ENCODE data around the gene ODF2L.

The ODF2L gene

DNA sequence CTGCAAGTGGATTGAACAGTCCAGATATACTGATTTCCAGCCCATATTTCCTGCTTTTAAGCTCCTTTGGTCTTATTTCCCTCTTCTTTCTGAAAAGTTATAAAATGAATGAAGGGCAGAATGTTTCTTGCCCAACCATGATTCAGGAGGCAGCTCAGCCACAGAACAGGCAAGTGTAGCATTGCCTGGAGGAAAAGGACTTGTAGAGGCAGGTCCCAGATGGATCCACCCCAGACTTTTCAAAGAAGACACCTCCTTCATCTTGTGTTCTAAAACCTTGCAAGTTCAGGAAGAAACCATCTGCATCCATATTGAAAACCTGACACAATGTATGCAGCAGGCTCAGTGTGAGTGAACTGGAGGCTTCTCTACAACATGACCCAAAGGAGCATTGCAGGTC lies 27.8 kb upstream of the ODF2L start, which contains the start of gene CLCA2:
CLCA2 (plus strand) TSS at position 299 of the 400 bp plus-strand sequence; CDS start at position 376, 77 bp downstream.
- H4K20me1 ChIP-seq: no peaks in the 10 kb centered on the region

DNA sequence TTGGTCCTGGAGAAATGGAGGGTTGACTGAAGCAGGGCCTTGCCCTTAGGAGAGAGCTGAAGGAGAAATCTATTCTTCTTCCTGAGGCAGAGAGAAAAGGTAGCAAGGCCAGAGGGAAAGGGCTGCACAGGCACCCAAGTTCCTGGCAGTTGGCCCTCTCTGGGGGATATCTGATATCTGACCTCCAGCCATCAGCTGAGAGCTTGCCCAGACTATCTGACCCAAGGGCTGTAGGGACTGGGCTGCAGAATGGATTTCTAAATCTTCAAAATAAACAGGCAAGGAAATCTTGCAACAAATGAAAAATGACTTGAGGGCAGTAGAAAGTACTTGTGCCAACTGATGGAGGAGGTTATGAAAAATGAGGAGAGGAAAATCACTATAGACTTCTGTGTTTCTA lies 27.4 kb upstream of the ODF2L start:
- Histone ChIP-seq H3K4me2 (no peak overlapping the region), H3K9ac (no peak overlapping the region), H3K4me1 (no peaks in the 10 kb centered on the region), H3K27me3 (no peaks in the 10 kb centered on the region), H4K20me1 (no peaks in the 10 kb centered on the region), H3K27ac (no peak overlapping the region), H3K9me3 (no peaks in the 10 kb centered on the region), H3K4me3 (no peak overlapping the region), H3K36me3 (no peaks in the 10 kb centered on the region)
- TF ChIP-seq Cebpa-rat (IDR thresholded peaks at IDR 0.05): no peak

More for the DNA sequence above, 27.8 kb upstream of the ODF2L start, which contains the start of gene CLCA2:
- H3K36me3 ChIP-seq: no peaks in the 10 kb centered on the region
- no peak within 1 kb of the TSS for H3K4me3 ChIP-seq
- H3K4me1 ChIP-seq: peaks cover 2% of the 10 kb centered on the region
- H3K9me3 ChIP-seq: no peaks in the 10 kb centered on the region
- no peak within 1 kb of the TSS for H3K9ac ChIP-seq
- TF ChIP-seq Cebpa-rat (IDR thresholded peaks at IDR 0.05): no peak
- no peak within 1 kb of the TSS for H3K27ac ChIP-seq
- no peak within 1 kb of the TSS for H3K4me2 ChIP-seq
- H3K27me3 ChIP-seq: no peaks in the 10 kb centered on the region

DNA sequence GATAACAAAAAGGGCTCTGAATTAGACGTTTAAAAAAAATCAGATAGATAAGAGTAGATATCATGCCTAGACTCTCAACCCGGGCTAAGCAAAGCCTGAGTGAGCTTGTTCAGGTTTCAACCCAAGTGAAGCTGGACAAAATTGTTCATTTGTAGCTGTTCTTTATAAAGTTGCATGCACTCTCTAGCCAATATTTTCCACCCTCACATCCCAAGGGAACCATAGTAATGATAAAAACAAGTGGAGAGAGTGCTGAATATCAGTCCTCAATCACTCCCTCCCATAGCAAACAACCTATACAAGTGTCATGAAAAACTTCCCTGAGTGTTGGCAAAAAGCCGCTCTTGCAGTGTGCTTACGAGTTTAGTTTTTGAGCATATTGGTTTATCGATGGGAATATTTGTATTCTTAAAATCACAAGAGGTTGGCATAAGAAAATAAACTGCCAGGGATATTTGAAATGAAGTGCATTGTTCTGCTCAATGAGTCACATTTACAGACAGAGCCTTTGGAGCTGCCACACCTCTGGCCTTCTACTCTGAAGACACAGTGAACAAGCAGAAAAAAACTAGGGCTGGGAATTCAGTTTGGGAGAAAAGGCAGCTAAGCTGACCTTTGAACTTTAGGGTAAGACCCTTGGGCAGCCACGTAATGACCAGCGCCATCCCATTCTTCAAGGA lies 25.6 kb upstream of the ODF2L start:
- Histone ChIP-seq H3K27ac (no peak overlapping the region), H3K36me3 (no peaks in the 10 kb centered on the region), H3K9ac (no peak overlapping the region), H3K9me3 (no peaks in the 10 kb centered on the region), H3K4me2 (no peak overlapping the region), H3K4me1 (no peaks in the 10 kb centered on the region), H4K20me1 (no peaks in the 10 kb centered on the region), H3K27me3 (no peaks in the 10 kb centered on the region), H3K4me3 (no peak overlapping the region)
- TF ChIP-seq Cebpa-rat (IDR thresholded peaks at IDR 0.05): no peak

DNA sequence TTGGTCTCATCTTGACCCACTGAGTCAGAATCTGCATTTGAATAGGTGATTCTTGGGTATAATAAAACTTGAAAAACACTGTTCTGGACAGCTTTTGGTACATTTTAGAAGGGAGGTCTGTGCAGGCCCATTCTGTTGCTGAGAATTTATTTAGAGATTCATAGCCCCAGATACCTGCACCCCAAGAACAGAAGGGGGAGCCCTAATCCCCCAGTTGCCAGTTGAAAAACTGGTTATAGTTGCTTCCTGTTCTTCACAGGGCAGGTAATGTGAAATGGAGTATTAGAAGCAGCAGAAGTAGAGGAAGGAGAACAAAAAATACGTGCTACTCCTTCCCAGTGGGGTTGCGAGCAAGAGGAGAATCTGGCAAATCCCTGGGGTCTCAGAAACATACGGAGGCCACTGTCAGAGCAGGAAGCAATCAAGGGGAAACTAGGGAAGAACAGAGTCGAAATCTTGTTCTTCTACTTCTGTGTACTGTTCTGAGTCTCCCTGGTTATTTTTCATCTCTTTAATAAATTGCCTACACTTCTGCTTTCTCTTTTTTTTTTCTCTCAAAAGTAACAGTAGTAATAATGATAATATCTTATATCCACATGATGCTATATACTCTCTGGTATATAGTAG lies 23.3 kb upstream of the ODF2L start:
- TF ChIP-seq Cebpa-rat (IDR thresholded peaks at IDR 0.05): no peak
- H4K20me1 ChIP-seq: no peaks in the 10 kb centered on the region
- no peak overlapping the region for H3K9ac ChIP-seq
- no peaks in the 10 kb centered on the region for H3K27me3 ChIP-seq
- H3K4me2 ChIP-seq: no peak overlapping the region
- no peaks in the 10 kb centered on the region for H3K4me1 ChIP-seq
- no peak overlapping the region for H3K27ac ChIP-seq
- H3K36me3 ChIP-seq: no peaks in the 10 kb centered on the region
- no peaks in the 10 kb centered on the region for H3K9me3 ChIP-seq
- no peak overlapping the region for H3K4me3 ChIP-seq

DNA sequence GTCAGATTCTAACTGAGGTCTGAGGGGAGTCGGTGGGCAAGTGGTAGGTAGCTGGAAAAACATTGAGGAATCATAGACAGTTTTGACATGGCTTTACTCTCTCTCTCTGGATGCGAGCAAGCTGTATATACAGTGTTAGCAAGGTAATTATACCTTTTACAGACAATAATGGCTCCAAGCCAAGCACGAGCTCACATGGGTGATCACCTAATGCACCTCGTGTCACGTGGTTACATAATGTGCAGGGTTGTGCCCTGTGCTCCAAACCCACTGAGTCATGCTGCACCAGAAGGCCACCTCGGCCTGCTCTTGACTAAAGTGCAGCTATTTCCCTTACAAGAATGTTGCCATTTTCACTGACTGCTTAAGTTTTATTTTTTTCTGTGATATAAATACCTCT lies 20.2 kb upstream of the ODF2L start:
- no peak for TF ChIP-seq Cebpa-rat (IDR thresholded peaks at IDR 0.05)
- Histone ChIP-seq H3K4me1 (no peaks in the 10 kb centered on the region), H3K9ac (no peak overlapping the region), H3K27ac (no peak overlapping the region), H3K4me2 (no peak overlapping the region), H4K20me1 (no peaks in the 10 kb centered on the region), H3K9me3 (no peaks in the 10 kb centered on the region), H3K4me3 (no peak overlapping the region), H3K27me3 (no peaks in the 10 kb centered on the region), H3K36me3 (no peaks in the 10 kb centered on the region)

DNA sequence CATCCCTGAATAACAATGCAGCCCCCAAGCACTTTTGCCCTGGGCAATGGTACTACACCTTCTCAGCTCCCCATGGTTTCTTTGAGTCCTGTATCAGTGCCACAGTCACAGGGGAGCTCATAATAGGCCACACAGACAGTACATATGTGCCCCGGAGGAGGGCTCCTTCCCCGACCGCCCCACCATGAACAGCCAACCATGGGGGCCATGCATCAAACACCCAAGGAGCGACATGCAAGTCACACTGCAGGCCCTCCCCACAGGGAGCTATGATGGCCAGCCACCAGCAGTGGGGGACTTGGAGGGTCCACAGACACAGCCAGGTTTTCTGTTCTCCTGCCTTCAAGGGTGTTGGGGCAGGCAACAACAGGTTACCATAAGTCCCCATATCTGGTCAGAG lies 14.8 kb upstream of the ODF2L start:
- H3K9ac ChIP-seq: no peak overlapping the region
- H3K36me3 ChIP-seq: no peaks in the 10 kb centered on the region
- no peaks in the 10 kb centered on the region for H3K27me3 ChIP-seq
- no peak for TF ChIP-seq Cebpa-rat (IDR thresholded peaks at IDR 0.05)
- H3K4me1 ChIP-seq: no peaks in the 10 kb centered on the region
- no peak overlapping the region for H3K27ac ChIP-seq
- no peak overlapping the region for H3K4me3 ChIP-seq
- H3K4me2 ChIP-seq: no peak overlapping the region
- no peaks in the 10 kb centered on the region for H3K9me3 ChIP-seq
- H4K20me1 ChIP-seq: no peaks in the 10 kb centered on the region

DNA sequence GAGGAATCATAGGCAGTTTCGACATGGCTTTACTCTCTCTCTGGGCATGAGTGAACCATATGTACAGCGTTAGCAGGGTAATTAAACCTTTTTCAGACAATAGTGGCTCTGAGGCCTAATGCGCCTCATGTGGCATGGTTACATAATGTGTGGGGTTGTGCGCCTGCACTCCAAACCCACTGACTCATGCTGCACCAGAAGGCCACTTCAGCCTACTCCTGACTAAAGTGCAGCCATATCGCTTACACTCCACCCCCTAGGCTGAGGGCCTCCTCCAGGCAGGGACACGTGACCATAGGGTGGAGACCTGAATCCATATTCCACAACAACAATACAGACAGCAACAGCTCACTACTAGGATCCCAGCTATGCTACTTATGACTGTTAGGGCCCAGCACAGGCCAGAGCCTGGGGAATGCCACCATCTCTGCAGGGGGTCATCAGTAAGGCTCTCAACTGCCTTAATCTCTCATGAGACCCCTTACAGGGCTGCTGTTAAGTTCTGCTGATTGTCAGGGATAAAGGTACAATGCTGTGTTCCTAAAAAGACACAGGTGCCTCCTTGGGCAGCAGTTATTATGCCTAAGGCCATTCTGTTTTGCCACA lies 13.4 kb upstream of the ODF2L start:
- H3K4me3 ChIP-seq: no peak overlapping the region
- H4K20me1 ChIP-seq: no peaks in the 10 kb centered on the region
- H3K4me2 ChIP-seq: no peak overlapping the region
- no peaks in the 10 kb centered on the region for H3K36me3 ChIP-seq
- H3K27ac ChIP-seq: no peak overlapping the region
- H3K9me3 ChIP-seq: no peaks in the 10 kb centered on the region
- H3K9ac ChIP-seq: no peak overlapping the region
- no peaks in the 10 kb centered on the region for H3K4me1 ChIP-seq
- H3K27me3 ChIP-seq: no peaks in the 10 kb centered on the region
- TF ChIP-seq Cebpa-rat (IDR thresholded peaks at IDR 0.05): no peak

DNA sequence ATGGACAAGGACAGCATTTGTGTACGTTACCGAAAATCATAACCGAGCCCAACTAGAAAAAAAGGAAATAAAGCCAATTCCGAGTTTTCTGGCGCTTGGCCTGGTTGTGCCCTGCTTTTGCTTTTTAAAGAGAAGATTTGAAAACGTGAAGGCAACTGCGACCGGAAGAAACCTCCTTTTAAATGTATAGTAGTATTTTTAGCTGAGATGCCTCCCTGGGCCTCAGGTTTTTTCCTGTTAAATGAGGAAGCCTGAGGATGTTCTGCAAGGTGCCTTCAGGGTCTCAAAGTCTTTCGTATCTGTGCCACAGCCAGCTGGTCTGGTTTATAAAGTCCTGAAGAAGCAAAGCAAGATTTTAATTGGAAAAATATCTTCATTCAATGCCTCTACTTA lies 371 bp upstream of the ODF2L start:
- Histone ChIP-seq H3K9ac (peak overlapping the region; percentile 74), H3K27ac (0 out of 2 replicates have a peak overlapping the region, but pooled peaks have one; percentile 64), H3K9me3 (no peaks in the 10 kb centered on the region), H3K36me3 (no peaks in the 10 kb centered on the region), H3K4me2 (peak overlapping the region; percentile 77), H3K27me3 (no peaks in the 10 kb centered on the region), H3K4me1 (peaks cover 16% of the 10 kb centered on the region), H4K20me1 (no peaks in the 10 kb centered on the region), H3K4me3 (peak overlapping the region; percentile 90)
- TF ChIP-seq Cebpa-rat (IDR thresholded peaks at IDR 0.05): no peak

DNA sequence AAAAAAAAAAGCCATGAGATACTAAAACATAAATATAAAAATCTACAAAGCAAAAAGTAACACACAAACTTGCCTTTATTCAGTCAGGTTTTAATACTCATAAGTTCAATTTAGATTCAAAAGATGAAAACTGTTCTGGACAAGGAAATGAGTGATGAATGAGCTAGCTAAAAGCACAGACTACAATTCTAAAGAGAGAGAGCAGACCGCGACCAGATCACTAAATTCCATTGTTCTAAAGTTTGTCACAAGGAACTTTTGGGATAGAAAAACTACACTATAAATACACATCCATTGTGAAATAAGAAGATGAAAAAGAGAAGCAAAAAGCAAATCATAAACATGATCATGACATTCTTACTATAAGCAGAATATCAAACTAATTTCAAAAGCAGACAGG lies 1.7 kb downstream of the ODF2L start:
- H4K20me1 ChIP-seq: no peaks in the 10 kb centered on the region
- H3K4me2 ChIP-seq: no peak overlapping the region
- no peak overlapping the region for H3K9ac ChIP-seq
- H3K36me3 ChIP-seq: no peaks in the 10 kb centered on the region
- H3K9me3 ChIP-seq: no peaks in the 10 kb centered on the region
- H3K27ac ChIP-seq: no peak overlapping the region
- no peaks in the 10 kb centered on the region for H3K27me3 ChIP-seq
- H3K4me3 ChIP-seq: no peak overlapping the region
- peaks cover 16% of the 10 kb centered on the region for H3K4me1 ChIP-seq
- no peak for TF ChIP-seq Cebpa-rat (IDR thresholded peaks at IDR 0.05)

DNA sequence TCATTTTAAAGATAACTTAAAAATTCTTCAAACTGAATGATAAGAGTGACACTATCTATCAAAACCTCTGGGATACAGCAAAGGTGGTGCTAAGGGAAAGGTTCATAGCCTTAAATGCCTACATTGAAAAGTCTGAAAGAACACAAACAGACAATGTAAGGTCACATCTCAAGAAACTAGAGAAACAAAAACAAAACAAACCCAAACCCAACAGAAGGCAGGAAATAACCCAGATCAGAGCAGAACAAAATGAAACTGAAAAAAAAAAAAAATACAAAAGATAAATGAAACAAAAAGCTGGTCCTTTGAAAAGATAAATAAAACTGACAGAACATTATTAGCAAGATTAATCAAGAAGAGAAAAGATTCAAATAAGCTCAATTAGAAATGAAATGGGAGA lies 6.8 kb downstream of the ODF2L start:
- no peaks in the 10 kb centered on the region for H3K36me3 ChIP-seq
- TF ChIP-seq Cebpa-rat (IDR thresholded peaks at IDR 0.05): no peak
- no peak overlapping the region for H3K4me2 ChIP-seq
- H3K4me1 ChIP-seq: no peaks in the 10 kb centered on the region; the same call in 1 of the 2 replicates
- H3K9me3 ChIP-seq: no peaks in the 10 kb centered on the region
- no peak overlapping the region for H3K9ac ChIP-seq
- no peaks in the 10 kb centered on the region for H3K27me3 ChIP-seq
- no peaks in the 10 kb centered on the region for H4K20me1 ChIP-seq
- H3K27ac ChIP-seq: no peak overlapping the region
- H3K4me3 ChIP-seq: no peak overlapping the region
